Activated T-cell treated with anti-CD3 and anti-CD28 coated beads, Interleukin-2, amount 50 U/mL, for 24 hours (primary cell): ENCODE measurements around the gene VPS11.

ENCODE experiments used
- DNase-seq: peaks from one replicate; pipeline ENCODE4 v3.0.0-alpha.2; 2020
- H3K27ac Mint-ChIP-seq: 2 replicates; pipeline ENCODE4 v1.8.0; 2020; ENCODE audit warnings: mild to moderate bottlenecking, mixed read lengths
- H3K27me3 Mint-ChIP-seq: 2 replicates; pipeline ENCODE4 v1.8.0; 2020; ENCODE audit warnings: mixed read lengths
- H3K36me3 Mint-ChIP-seq: 2 replicates; pipeline ENCODE4 v1.8.0; 2020; ENCODE audit warnings: low read depth, mixed read lengths
- H3K4me1 Mint-ChIP-seq: 2 replicates; pipeline ENCODE4 v1.8.0; 2020; ENCODE audit warnings: low read depth, mixed read lengths
- H3K4me3 Mint-ChIP-seq: 2 replicates; pipeline ENCODE4 v1.8.0; 2020; ENCODE audit warnings: mild to moderate bottlenecking, moderate library complexity, mixed read lengths
- H3K9me3 Mint-ChIP-seq: 2 replicates; pipeline ENCODE4 v1.8.0; 2020; ENCODE audit warnings: mixed read lengths

The VPS11 gene

GRCh38 chr11:119084663-119085436, 17.2 kb downstream of the VPS11 start, which contains the start of gene HMBS:
Gene HMBS, plus strand, starts transcription at chr11:119084881. Its CDS starts 153 bp downstream, at chr11:119085034.
- Mint-ChIP-seq H3K27ac (peak within 1 kb of the TSS; percentile 98), H3K27me3 (no peaks in the 10 kb centered on the region), H3K36me3 (peaks cover 63% of the 10 kb centered on the region), H3K4me3 (peak within 1 kb of the TSS; percentile 99), H3K4me1 (peaks cover 24% of the 10 kb centered on the region), H3K9me3 (no peaks in the 10 kb centered on the region)
- peak; percentile 97 for DNase-seq

DNA sequence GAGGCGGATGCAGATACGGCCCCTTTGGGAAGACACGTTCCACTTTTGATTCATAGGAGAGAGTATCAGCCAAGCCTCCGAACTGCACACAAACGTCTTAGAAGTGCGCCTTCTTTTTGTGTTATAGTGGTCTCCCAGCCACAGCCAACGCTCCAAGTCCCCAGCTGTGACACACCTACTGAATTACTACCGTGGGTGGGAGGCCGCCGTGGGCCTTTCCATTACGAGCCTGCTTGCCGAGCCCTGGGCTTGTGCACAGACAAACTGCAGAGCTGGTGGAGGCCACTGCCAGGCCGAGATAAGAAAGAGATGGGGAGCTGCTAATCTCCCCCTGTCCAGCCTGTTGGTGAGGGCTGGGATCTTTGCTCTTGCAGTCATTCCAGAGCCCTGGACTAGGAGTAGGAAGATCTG, 17.8 kb downstream of the VPS11 start:
- Mint-ChIP-seq H3K4me3 (peak overlapping the region; percentile 99), H3K9me3 (no peaks in the 10 kb centered on the region), H3K27ac (peak overlapping the region; percentile 98), H3K4me1 (peaks cover 24% of the 10 kb centered on the region), H3K36me3 (peaks cover 63% of the 10 kb centered on the region), H3K27me3 (no peaks in the 10 kb centered on the region)
- no peak for DNase-seq

DNA sequence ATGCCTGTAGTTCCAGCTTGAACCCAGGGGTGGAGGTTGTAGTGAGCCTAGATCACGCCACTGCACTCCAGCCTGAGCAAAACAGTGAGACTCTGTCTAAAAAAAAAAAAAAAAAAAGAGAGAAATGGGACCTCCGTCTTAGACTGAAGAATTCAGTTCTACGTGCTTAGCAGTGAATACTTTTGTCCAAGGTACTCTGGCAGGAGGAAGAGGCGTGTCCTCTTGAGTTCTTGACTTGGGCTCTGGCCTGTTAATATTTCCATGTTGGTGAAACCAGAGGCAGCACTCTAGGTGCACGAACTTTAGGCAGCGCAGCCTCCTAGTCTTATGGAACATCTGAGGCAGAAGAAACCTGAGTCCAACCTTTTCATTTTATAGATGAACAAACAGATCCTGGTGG, 19.5 kb downstream of the VPS11 start:
- no peaks in the 10 kb centered on the region for H3K27me3 Mint-ChIP-seq
- H3K4me3 Mint-ChIP-seq: peak overlapping the region; percentile 42
- no peak for DNase-seq
- H3K36me3 Mint-ChIP-seq: peaks cover 62% of the 10 kb centered on the region
- peak overlapping the region; percentile 20 for H3K27ac Mint-ChIP-seq
- peaks cover 34% of the 10 kb centered on the region for H3K4me1 Mint-ChIP-seq
- H3K9me3 Mint-ChIP-seq: no peaks in the 10 kb centered on the region

GRCh38 chr11:119087747-119088241, 20.2 kb downstream of the VPS11 start:
- Mint-ChIP-seq H3K36me3 (peaks cover 63% of the 10 kb centered on the region), H3K27ac (no peak overlapping the region), H3K4me3 (no peak overlapping the region), H3K27me3 (no peaks in the 10 kb centered on the region), H3K4me1 (peaks cover 40% of the 10 kb centered on the region), H3K9me3 (no peaks in the 10 kb centered on the region)
- no peak for DNase-seq

DNA sequence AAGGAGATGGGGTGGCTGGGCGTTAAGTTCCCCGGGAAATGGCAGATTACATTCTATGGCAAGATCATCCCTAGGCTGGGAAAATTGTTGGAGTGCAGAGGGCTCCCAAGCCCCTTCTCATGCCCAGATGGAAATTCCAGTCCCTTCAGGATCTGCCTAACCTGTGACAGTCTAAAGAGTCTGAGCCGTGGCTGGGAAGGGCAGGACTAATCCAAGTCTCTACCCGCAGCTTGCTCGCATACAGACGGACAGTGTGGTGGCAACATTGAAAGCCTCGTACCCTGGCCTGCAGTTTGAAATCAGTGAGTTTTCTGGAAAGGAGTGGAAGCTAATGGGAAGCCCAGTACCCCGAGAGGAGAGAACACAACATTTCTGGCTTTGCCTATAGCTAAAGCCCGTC, 20.8 kb downstream of the VPS11 start:
- Mint-ChIP-seq H3K27ac (no peak overlapping the region), H3K36me3 (peaks cover 69% of the 10 kb centered on the region), H3K4me1 (peaks cover 46% of the 10 kb centered on the region), H3K4me3 (no peak overlapping the region), H3K27me3 (no peaks in the 10 kb centered on the region), H3K9me3 (no peaks in the 10 kb centered on the region)
- no peak for DNase-seq

- Mint-ChIP-seq H3K4me3 (no peak overlapping the region), H3K9me3 (no peaks in the 10 kb centered on the region), H3K27me3 (no peaks in the 10 kb centered on the region), H3K4me1 (peaks cover 48% of the 10 kb centered on the region), H3K27ac (no peak overlapping the region), H3K36me3 (peaks cover 79% of the 10 kb centered on the region)
- no peak for DNase-seq
Observed at GRCh38 chr11:119089319-119089718, 21.7 kb downstream of the VPS11 start.

DNA sequence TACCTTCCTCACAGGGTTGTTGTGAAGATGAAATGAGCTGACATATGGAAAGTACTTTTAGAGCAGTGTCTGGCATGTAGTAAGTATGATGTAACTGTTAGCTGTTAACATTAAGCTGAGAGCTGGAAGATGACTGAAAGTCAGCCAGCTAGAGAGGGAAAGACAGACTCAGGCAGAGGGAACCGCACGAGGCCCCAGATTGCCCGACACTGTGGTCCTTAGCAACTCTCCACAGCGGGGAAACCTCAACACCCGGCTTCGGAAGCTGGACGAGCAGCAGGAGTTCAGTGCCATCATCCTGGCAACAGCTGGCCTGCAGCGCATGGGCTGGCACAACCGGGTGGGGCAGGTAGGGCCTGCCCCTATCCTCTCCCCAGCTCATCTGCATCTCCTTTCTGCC, 23.6 kb downstream of the VPS11 start:
- Mint-ChIP-seq H3K4me3 (no peak overlapping the region), H3K27ac (peak overlapping the region; percentile 93), H3K36me3 (peaks cover 82% of the 10 kb centered on the region), H3K9me3 (no peaks in the 10 kb centered on the region), H3K4me1 (peaks cover 43% of the 10 kb centered on the region), H3K27me3 (peaks cover 3% of the 10 kb centered on the region)
- no peak for DNase-seq

DNA sequence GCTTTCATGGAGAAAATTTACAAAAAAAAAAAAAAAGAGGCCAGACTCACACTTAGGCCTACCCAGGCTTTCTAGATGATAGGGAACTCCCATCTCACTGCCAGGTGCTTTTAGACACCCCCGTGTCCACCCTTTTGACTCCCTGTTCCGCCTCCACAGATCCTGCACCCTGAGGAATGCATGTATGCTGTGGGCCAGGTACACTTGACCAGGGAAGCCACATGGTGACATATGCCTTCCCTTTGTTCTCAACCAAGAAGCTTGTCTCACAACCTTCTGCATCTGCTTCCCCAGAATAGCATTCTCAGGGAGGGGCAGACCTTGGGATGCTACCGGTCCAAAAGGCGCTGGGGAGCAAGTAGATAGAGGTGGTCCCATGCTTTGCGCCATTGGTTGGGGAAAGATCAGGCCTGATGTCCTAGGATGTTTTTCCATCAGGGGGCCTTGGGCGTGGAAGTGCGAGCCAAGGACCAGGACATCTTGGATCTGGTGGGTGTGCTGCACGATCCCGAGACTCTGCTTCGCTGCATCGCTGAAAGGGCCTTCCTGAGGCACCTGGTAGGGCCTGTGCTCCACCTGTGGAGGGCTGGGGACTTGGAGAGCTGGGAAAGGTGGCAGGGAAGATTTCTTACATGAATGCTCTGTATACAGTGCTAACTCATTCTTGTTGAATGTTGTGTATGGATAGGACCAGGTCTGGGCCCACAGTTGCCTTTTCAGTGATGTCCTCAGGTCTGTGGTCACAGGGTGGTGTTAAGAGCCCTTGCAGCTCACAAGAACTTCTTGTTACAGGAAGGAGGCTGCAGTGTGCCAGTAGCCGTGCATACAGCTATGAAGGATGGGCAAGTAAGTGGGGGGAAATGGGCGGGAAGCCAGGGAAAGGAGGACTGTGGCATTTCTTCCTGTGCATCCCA, 24.6 kb downstream of the VPS11 start:
- H3K36me3 Mint-ChIP-seq: peaks cover 91% of the 10 kb centered on the region
- DNase-seq: no peak
- peak overlapping the region; percentile 93 for H3K27ac Mint-ChIP-seq
- H3K27me3 Mint-ChIP-seq: peaks cover 3% of the 10 kb centered on the region
- H3K9me3 Mint-ChIP-seq: no peaks in the 10 kb centered on the region
- peak overlapping the region; percentile 93 for H3K4me3 Mint-ChIP-seq
- peaks cover 45% of the 10 kb centered on the region for H3K4me1 Mint-ChIP-seq

DNA sequence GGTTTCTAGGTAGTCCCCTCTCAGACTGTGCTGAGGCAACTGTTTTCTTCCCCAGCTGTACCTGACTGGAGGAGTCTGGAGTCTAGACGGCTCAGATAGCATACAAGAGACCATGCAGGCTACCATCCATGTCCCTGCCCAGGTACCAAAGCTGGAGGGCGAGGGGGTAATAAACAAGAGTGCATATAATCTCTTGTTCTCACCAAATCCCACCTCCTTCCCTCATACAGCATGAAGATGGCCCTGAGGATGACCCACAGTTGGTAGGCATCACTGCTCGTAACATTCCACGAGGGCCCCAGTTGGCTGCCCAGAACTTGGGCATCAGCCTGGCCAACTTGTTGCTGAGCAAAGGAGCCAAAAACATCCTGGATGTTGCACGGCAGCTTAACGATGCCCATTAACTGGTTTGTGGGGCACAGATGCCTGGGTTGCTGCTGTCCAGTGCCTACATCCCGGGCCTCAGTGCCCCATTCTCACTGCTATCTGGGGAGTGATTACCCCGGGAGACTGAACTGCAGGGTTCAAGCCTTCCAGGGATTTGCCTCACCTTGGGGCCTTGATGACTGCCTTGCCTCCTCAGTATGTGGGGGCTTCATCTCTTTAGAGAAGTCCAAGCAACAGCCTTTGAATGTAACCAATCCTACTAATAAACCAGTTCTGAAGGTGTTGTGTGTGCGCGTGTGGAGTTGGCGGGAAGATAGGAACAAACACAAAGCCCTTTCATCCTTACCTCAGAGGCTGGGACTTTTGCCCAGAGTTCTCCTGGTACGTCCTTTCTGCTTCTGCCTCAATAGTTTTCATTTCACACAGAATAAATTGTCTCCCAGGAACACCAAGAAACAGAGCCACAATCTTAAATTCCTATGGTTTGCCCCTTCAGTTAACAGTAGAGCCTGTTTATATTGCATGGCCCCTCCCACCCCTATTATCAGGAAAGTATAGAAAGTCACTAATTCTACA, 25.5 kb downstream of the VPS11 start:
- no peaks in the 10 kb centered on the region for H3K9me3 Mint-ChIP-seq
- DNase-seq: no peak
- H3K36me3 Mint-ChIP-seq: peaks cover 92% of the 10 kb centered on the region
- H3K4me3 Mint-ChIP-seq: peak overlapping the region; percentile 93
- peaks cover 3% of the 10 kb centered on the region for H3K27me3 Mint-ChIP-seq
- peaks cover 39% of the 10 kb centered on the region for H3K4me1 Mint-ChIP-seq
- H3K27ac Mint-ChIP-seq: peak overlapping the region; percentile 93

- peak overlapping the region; percentile 93 for H3K4me3 Mint-ChIP-seq
- H3K4me1 Mint-ChIP-seq: peaks cover 43% of the 10 kb centered on the region
- peaks cover 94% of the 10 kb centered on the region for H3K36me3 Mint-ChIP-seq
- peak overlapping the region; percentile 97 for H3K27ac Mint-ChIP-seq
- peak; percentile 74 for DNase-seq
- peaks cover 3% of the 10 kb centered on the region for H3K27me3 Mint-ChIP-seq
- no peaks in the 10 kb centered on the region for H3K9me3 Mint-ChIP-seq
Observed at GRCh38 chr11:119093942-119094815, 26.6 kb downstream of the VPS11 start.

- H3K4me3 Mint-ChIP-seq: peak overlapping the region; percentile 93
- no peaks in the 10 kb centered on the region for H3K9me3 Mint-ChIP-seq
- peaks cover 3% of the 10 kb centered on the region for H3K27me3 Mint-ChIP-seq
- peaks cover 95% of the 10 kb centered on the region for H3K36me3 Mint-ChIP-seq
- peak overlapping the region; percentile 97 for H3K27ac Mint-ChIP-seq
- no peak for DNase-seq
- H3K4me1 Mint-ChIP-seq: peaks cover 45% of the 10 kb centered on the region
Observed at GRCh38 chr11:119094816-119095065, 27.1 kb downstream of the VPS11 start.

- H3K27me3 Mint-ChIP-seq: peaks cover 3% of the 10 kb centered on the region
- peaks cover 50% of the 10 kb centered on the region for H3K4me1 Mint-ChIP-seq
- H3K4me3 Mint-ChIP-seq: peak overlapping the region; percentile 93
Observed at GRCh38 chr11:119095066-119095880, 27.7 kb downstream of the VPS11 start.

More at GRCh38 chr11:119095066-119095880, 27.7 kb downstream of the VPS11 start:
- H3K9me3 Mint-ChIP-seq: no peaks in the 10 kb centered on the region
- H3K27ac Mint-ChIP-seq: peak overlapping the region; percentile 97
- H3K36me3 Mint-ChIP-seq: peaks cover 95% of the 10 kb centered on the region
- DNase-seq: peak; percentile 99
